HG02678 (cell line): ENCODE measurements around the gene TMEM43.

Experiments used
- ATAC-seq: cut with Tn5 transposase; IDR thresholded peaks from one replicate; pipeline ENCODE4 v1.9.1; 2021; ENCODE audit warnings: mild to moderate bottlenecking, moderate library complexity; ENCODE audit not compliant: unreplicated experiment

TMEM43 gene

GRCh38 chr3:14150491-14151230, 25.8 kb downstream of the TMEM43 start:
- ATAC-seq, result no peak

GRCh38 chr3:14151471-14152083, 26.7 kb downstream of the TMEM43 start:
- ATAC-seq, result no peak

- ATAC-seq, result no peak
These were observed 27.5 kb downstream of the TMEM43 start for GRCh38 chr3:14152233-14152962.

- ATAC-seq, result no peak
These were observed 28.1 kb downstream of the TMEM43 start for GRCh38 chr3:14152963-14153355.

GRCh38 chr3:14153663-14154062, 28.8 kb downstream of the TMEM43 start:
- ATAC-seq, result no peak

GRCh38 chr3:14154276-14154675, 29.4 kb downstream of the TMEM43 start:
- ATAC-seq, result no peak

GRCh38 chr3:14154895-14155440, 30.1 kb downstream of the TMEM43 start:
- ATAC-seq, result no peak

GRCh38 chr3:14156201-14156600, 31.3 kb downstream of the TMEM43 start:
- ATAC-seq, result no peak

GRCh38 chr3:14156843-14157561, 32.1 kb downstream of the TMEM43 start:
- no peak for ATAC-seq

GRCh38 chr3:14157951-14158350, 33.1 kb downstream of the TMEM43 start:
- ATAC-seq, result no peak

GRCh38 chr3:14158370-14158769, 33.5 kb downstream of the TMEM43 start:
- no peak for ATAC-seq

GRCh38 chr3:14159426-14159825, 34.6 kb downstream of the TMEM43 start:
- no peak for ATAC-seq

- no peak for ATAC-seq
These were observed 36.4 kb downstream of the TMEM43 start for GRCh38 chr3:14161282-14161681.

GRCh38 chr3:14162178-14162577, 37.3 kb downstream of the TMEM43 start:
- ATAC-seq, result no peak

- no peak for ATAC-seq
These were observed 42.2 kb downstream of the TMEM43 start for GRCh38 chr3:14166877-14167603.

GRCh38 chr3:14169435-14169834, 44.6 kb downstream of the TMEM43 start:
- ATAC-seq, result no peak

- ATAC-seq, result no peak
These were observed 45.0 kb downstream of the TMEM43 start for GRCh38 chr3:14169871-14170270.

GRCh38 chr3:14170531-14171159, 45.8 kb downstream of the TMEM43 start:
- ATAC-seq, result no peak

- ATAC-seq, result no peak
These were observed 47.6 kb downstream of the TMEM43 start for GRCh38 chr3:14172496-14172895.

- ATAC-seq, result no peak
These were observed 49.6 kb downstream of the TMEM43 start for GRCh38 chr3:14174483-14174882.
